K562 (cell line): ENCODE results near the gene TSG101.

Experiments
- CHD2 ChIP-seq: IDR thresholded peaks from 2 replicates; pipeline ENCODE4 v1.6.1; 2011; ENCODE audit warnings: low read depth, low read length
- CTCF ChIP-seq, 3 experiments: IDR thresholded peaks in 2 of 3; conservative IDR thresholded peaks in 1 of 3; 2 replicates each; pipeline ENCODE4 v1.5.1; 2011 to 2012; ENCODE audit warnings: low read length in 3 of 3, mild to moderate bottlenecking in 3 of 3, control low read depth in 2 of 3, improper control_type of control experiment in 1 of 3, inconsistent platforms in 1 of 3, low read depth in 1 of 3, mixed read lengths in 1 of 3, moderate library complexity in 1 of 3; ENCODE audit not compliant: insufficient read depth in 2 of 3
- KDM4B ChIP-seq, 2 experiments: fragments of 450-650 bp in 1 of 2; sonication (generic) in 1 of 2; IDR thresholded peaks; 2 replicates each; pipeline ENCODE4 v1.6.1; 2016 to 2017; ENCODE audit warnings: borderline replicate concordance in 2 of 2, antibody characterized with exemption in 1 of 2, low read depth in 1 of 2, mild to moderate bottlenecking in 1 of 2
- POLR2A ChIP-seq: fragments of 450-650 bp; conservative IDR thresholded peaks from 2 replicates; pipeline ENCODE4 v1.6.1; 2016
- PPARD ChIP-seq: fragments of 250-450 bp; sonication (Bioruptor Pico); IDR thresholded peaks from 2 replicates; pipeline ENCODE4 v1.8.0; 2022; ENCODE audit warnings: inconsistent platforms, mild to moderate bottlenecking, moderate library complexity
- REST ChIP-seq, 2 experiments: fragments of 450-650 bp; formaldehyde crosslinking in 1 of 2; IDR thresholded peaks; 2 replicates each; pipeline versions ENCODE4 v1.4.0 to v1.6.1; 2014 to 2020; ENCODE audit warnings: mild to moderate bottlenecking in 2 of 2, borderline replicate concordance in 1 of 2, low read depth in 1 of 2
- ZNF561 ChIP-seq: fragments of 450-650 bp; formaldehyde crosslinking; conservative IDR thresholded peaks from 2 replicates; pipeline ENCODE4 v1.4.0; 2020; ENCODE audit warnings: mild to moderate bottlenecking, moderate library complexity
- ZNF77 ChIP-seq: fragments of 250-450 bp; sonication (Bioruptor Pico); IDR thresholded peaks from 2 replicates; pipeline ENCODE4 v1.5.0; 2020

- TF ChIP-seq CTCF (IDR thresholded peaks at IDR 0.05 in 2 of 3, conservative IDR thresholded peaks at IDR 0.05 in 1 of 3; ENCODE audit: insufficient read depth in 2 of 3, low read depth in 1 of 3, low read length in 3 of 3) (no peak), ZNF77 (CRISPR knock-in tag) (no peak), CHD2 (no peak), KDM4B (IDR thresholded peaks at IDR 0.05; ENCODE audit: borderline replicate concordance in 2 of 2, low read depth in 1 of 2) (no peak), ZNF561 (no peak), PPARD (no peak), REST (IDR thresholded peaks at IDR 0.05; ENCODE audit: borderline replicate concordance) (no peak), REST (CRISPR knock-in tag; IDR thresholded peaks at IDR 0.05; ENCODE audit: low read depth) (no peak), POLR2A (no peak)
Measured at GRCh38 chr11:18468059-18468458, 58.7 kb downstream of the TSG101 start.
